Ishikawa (cell line): ENCODE results near the gene C15orf39.

ENCODE experiments used
- CEBPB ChIP-seq: IDR thresholded peaks from 2 replicates; pipeline ENCODE4 v1.6.1; 2012
- CREB1 ChIP-seq: IDR thresholded peaks from 2 replicates; pipeline ENCODE4 v1.6.1; 2012; ENCODE audit warnings: low read depth
- EGR1 ChIP-seq: IDR thresholded peaks from 2 replicates; pipeline ENCODE4 v1.6.1; 2012
- EP300 ChIP-seq: IDR thresholded peaks from 2 replicates; pipeline ENCODE4 v1.6.1; 2012; ENCODE audit warnings: borderline replicate concordance
- FOXM1 ChIP-seq: IDR thresholded peaks from 2 replicates; pipeline ENCODE4 v1.6.1; 2012; ENCODE audit warnings: low read depth, borderline replicate concordance
- MAX ChIP-seq: IDR thresholded peaks from 2 replicates; pipeline ENCODE4 v1.6.1; 2012
- NFIC ChIP-seq: IDR thresholded peaks from 2 replicates; pipeline ENCODE4 v1.6.1; 2012
- RAD21 ChIP-seq: IDR thresholded peaks from 2 replicates; pipeline ENCODE4 v1.6.1; 2012; ENCODE audit warnings: low read depth
- REST ChIP-seq: IDR thresholded peaks from 2 replicates; pipeline ENCODE4 v1.6.1; 2012; ENCODE audit warnings: low read depth, mild to moderate bottlenecking
- TAF1 ChIP-seq: IDR thresholded peaks from 2 replicates; pipeline ENCODE4 v1.6.1; 2012; ENCODE audit warnings: low read depth, mild to moderate bottlenecking
- TCF12 ChIP-seq: IDR thresholded peaks from 2 replicates; pipeline ENCODE4 v1.6.1; 2012; ENCODE audit warnings: low read depth
- TEAD4 ChIP-seq: IDR thresholded peaks from 2 replicates; pipeline ENCODE4 v1.6.1; 2012
- USF1 ChIP-seq: IDR thresholded peaks from 2 replicates; pipeline ENCODE4 v1.6.1; 2012
- YY1 ChIP-seq: IDR thresholded peaks from 2 replicates; pipeline ENCODE4 v1.6.1; 2012; ENCODE audit warnings: low read depth
- ZBTB7A ChIP-seq: IDR thresholded peaks from 2 replicates; pipeline ENCODE4 v1.6.1; 2012; ENCODE audit warnings: low read depth

C15orf39 gene

GRCh38 chr15:75233504-75234190, 32.0 kb downstream of the C15orf39 start:
- TF ChIP-seq RAD21 (no peak), MAX (no peak), USF1 (no peak), TEAD4 (no peak)

GRCh38 chr15:75234191-75234810, 32.6 kb downstream of the C15orf39 start:
- TF ChIP-seq CREB1 (no peak), EP300 (no peak), CEBPB (no peak), REST (no peak), USF1 (no peak)

- no peak for TF ChIP-seq EGR1
- TF ChIP-seq RAD21: no peak
- TF ChIP-seq FOXM1: no peak
- TF ChIP-seq ZBTB7A: no peak
- no peak for TF ChIP-seq TAF1
- TF ChIP-seq MAX: no peak
- no peak for TF ChIP-seq TCF12
- TF ChIP-seq USF1: no peak
These were observed 33.5 kb downstream of the C15orf39 start for GRCh38 chr15:75235051-75235673.

- TF ChIP-seq TEAD4 (no peak), TCF12 (no peak), NFIC (no peak), CREB1 (no peak), REST (no peak), EGR1 (no peak), CEBPB (no peak), TAF1 (no peak), USF1 (no peak), MAX (no peak), FOXM1 (no peak), RAD21 (no peak), EP300 (no peak), ZBTB7A (no peak), YY1 (no peak)
These were observed 34.4 kb downstream of the C15orf39 start for GRCh38 chr15:75235760-75236729.
